NCI-H460 (cell line): ENCODE data around the gene POLD1. TPM values are rescaled to one million over a fixed set of nuclear protein-coding genes. Genes with fewer than 3 reads are reported as not detected.
"Not testable (repeated sequence)": the region's sequence is repeated elsewhere in the genome, so short reads cannot be mapped to it uniquely, and the experiment has no call there.

Experiments
- DNase-seq: peaks from one replicate; pipeline ENCODE4 v3.0.0-alpha.2; 2016; ENCODE audit warnings: low read depth; ENCODE audit errors: extremely low read depth
- polyA plus RNA-seq: library from polyadenylated mRNA; depleted of rRNA; stranded (reverse); fragments of >200 nt; gene quantifications from 2 replicates; pipeline ENCODE4 v1.2.3, GENCODE V29; 2014; cell fraction: nucleus; rRNA removed
- total RNA-seq: library from RNA; depleted of rRNA; stranded (reverse); fragments of >200 nt; shearing (Covaris generic); gene quantifications from 2 replicates; pipeline ENCODE4 v1.2.3, GENCODE V29; 2014; rRNA removed

The POLD1 gene
- 18.7 and 20.9 TPM in 2 replicates for total RNA-seq
- 160 and 183 TPM in 2 replicates for polyA plus RNA-seq

DNA sequence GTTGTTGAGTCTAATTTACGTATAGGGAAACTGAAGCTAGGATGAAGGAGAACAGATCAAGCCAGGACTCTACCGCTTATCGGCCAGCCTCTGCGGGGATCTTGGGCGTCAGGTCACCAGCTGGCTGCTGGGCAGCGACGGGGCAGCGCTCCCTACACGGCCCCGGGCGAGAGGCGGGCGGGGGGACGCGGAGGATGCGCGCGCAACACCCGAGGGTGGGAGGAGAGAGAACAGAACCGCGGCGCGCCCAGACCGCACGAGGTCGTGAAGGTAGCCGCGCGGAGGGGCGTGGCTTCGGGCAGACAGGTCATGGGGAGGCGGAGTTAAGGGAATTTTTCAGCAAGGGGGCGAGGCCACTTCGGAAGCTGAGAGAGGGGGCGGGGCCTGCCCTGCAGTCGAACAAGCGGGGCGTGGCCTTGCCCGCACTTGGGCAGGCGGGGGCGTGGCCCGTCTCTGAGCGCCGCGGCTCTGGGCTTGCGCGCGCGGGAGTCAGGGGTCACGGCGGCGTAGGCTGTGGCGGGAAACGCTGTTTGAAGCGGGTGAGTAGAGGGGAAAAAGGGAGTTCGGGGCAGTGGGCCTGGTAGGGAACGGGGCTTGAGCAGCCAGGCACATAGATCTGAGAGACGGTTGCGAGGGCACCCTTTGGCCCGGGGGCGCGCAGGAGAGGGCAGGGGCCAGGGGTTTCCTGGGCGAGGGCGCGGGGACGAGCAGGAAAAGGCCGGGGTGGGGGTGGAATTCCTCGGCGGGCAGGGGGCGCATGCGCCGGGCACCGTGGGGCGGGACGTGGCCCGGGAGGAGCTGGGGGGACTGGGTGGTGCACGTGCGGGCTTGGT, at the start of gene POLD1:
TSS of gene POLD1 (plus strand) at position 496 of the 833 bp plus-strand sequence. CDS start 14,505 bp downstream, outside the sequence.
- peak; percentile 95 for DNase-seq

- no peak for DNase-seq
Measured at GRCh38 chr19:50334741-50335421, 49.3 kb upstream of the POLD1 start.

- not testable (repeated sequence) for DNase-seq
Measured at GRCh38 chr19:50337031-50337430, 47.1 kb upstream of the POLD1 start.

DNA sequence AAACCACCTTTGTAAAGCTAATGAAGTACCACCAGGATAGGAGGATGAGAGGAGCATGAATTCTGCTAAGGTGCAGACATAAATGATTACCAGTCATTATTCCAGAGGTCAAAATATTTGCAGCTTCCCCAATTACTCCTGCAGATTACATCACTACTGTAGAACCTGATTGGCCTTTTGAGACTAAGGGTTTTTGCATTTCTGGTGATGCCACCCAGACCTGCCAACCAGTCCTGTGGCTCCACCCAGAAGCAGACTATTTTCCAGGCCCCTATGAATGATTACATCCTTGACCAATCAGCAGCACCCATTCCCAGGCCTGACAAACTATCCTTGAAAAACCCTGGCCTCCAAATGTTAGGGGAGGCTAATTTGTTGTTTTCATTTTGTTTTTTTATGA, 43.8 kb upstream of the POLD1 start:
- DNase-seq, result no peak

DNA sequence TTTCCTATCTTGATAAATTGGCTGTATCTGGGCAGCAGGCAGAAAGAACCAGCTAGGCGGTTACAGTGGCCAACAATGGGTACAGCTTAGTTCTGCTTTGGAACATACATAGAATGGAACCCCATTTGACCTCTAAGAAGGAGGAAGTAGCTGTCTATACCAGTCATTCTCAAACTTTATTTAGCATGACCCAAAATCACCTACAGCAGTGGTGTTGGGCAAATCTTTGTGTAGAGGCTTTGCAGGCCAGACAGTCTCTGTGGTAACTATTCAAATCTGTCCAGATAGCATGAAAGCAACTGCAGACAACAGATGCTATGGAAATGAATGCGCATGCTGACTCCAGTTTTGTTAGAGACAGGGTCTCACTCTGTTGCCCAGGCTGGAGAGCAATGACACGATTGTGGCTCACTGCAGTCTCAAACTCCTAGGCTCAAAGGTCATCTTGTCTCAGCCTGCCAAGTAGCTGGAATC, 43.0 kb upstream of the POLD1 start:
- no peak for DNase-seq

DNA sequence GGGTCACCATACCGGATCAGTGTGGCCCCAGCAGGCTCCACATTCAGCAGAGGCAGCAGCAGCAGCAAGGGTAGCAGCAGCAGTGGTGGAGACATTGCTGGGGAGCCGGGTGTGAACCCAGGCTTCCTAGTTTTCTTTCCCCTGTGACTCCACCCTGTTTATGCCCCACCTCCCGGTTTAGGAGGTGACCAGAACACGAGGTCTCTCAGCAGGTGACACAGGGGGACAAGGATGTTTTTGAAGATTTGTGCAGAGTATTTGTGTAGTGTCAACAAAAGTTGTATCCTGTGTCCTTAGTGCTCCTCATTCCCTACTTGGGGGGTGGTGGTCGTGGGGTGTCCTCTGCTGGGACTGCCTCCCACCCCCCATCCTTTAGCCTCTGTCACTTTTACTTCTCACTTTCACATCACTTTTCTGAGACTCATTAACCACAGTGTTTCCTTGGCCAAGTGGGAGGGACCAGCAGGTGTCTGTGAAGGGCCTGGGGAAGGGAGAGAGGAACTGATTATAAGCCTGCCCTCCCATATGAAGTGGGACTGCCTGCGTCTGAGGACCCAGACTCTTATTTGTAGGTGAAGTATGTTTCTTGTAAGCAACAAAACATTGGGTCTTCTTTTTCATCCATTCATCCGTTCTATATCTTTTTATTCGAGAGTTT, 39.4 kb upstream of the POLD1 start:
- no peak for DNase-seq

- not testable (repeated sequence) for DNase-seq
Measured at GRCh38 chr19:50347089-50347581, 37.0 kb upstream of the POLD1 start.

GRCh38 chr19:50349277-50350057, 34.7 kb upstream of the POLD1 start:
- DNase-seq, result no peak

DNA sequence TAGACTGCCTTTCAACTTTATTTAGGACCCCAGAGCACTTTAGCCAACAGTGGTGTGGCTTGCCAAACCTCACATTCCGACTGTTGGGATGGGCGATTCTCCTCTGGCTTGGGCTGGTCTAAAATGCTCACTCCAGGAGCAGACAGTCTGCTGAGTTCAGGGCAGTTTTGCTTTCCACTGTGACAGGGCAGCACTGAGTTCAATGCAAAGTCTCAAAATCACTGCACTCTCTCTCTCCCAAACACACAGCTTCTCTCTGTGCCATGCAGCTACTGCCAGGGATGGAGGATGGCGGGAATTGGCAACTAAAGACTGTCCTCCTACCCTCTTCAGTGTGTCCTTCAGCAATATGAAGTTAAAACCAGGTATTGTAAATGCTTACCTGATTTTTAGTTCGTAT, 31.9 kb upstream of the POLD1 start:
- DNase-seq, result no peak

DNA sequence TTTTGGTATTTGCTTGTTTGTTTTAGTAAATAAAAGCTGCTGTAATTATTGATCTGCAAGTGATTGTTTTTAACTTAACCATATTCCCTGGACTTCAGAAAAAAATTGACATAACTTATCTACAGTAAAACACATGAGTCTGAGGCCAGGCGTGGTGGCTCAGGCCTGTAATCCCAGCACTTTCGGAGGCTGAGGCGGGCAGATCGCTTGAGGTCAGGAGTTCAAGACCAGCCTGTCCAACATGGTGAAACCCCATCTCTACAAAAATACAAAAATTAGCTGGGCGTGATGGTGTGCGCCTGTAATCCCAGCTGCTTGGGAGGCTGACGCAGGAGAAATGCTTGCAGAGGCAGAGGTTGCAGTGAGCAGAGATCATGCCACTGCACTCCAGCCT, 30.7 kb upstream of the POLD1 start:
- not testable (repeated sequence) for DNase-seq

- no peak for DNase-seq
Measured at GRCh38 chr19:50356691-50357177, 27.4 kb upstream of the POLD1 start.

DNA sequence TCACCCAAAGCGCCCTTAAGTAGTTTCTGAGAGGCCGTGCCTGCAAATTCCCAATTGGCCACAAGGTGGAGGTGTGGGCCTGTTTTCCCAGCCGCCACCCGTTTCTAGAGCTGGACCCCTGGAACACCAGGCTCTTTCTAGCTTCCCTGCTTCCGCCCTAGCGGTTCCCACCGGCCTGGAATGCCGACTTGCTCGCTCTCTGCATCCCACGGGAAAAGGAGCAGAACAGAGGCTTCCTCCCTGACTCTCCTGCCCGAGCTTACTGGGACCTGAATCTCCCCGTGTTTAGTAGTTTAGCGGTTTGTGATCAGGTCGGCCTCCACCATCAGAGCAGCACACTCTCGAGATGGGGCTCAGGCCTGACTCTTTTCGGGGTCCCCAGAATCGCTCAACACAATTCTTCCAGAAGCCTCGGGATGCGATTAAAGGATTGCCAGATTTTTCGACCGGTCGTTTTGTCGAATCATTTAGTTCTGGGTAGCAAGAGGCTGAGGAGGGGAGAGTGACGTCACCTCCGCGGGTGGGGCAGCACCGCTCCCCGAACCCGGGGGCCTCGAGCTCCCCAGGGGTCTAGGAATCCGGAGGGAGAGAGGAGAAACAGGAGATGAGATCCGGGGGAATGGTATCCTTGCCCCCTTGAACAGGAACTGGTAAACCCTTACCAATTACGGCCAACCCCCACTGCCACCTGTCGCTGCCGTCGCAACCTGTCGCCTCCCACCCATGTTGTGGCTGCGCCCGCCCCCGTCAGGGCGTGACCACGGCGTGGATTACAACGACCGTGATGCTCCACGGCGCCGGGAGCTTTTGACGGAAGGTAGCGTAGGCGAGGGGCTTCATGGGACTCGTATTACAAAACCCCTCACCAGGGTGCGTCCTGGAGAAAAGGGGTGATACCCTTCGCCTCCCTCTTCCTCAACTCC, 26.7 kb upstream of the POLD1 start:
- peak; percentile 46 for DNase-seq

GRCh38 chr19:50358483-50359327, 25.4 kb upstream of the POLD1 start:
- no peak for DNase-seq

- DNase-seq, result no peak
Measured at GRCh38 chr19:50359328-50359818, 24.8 kb upstream of the POLD1 start.

DNA sequence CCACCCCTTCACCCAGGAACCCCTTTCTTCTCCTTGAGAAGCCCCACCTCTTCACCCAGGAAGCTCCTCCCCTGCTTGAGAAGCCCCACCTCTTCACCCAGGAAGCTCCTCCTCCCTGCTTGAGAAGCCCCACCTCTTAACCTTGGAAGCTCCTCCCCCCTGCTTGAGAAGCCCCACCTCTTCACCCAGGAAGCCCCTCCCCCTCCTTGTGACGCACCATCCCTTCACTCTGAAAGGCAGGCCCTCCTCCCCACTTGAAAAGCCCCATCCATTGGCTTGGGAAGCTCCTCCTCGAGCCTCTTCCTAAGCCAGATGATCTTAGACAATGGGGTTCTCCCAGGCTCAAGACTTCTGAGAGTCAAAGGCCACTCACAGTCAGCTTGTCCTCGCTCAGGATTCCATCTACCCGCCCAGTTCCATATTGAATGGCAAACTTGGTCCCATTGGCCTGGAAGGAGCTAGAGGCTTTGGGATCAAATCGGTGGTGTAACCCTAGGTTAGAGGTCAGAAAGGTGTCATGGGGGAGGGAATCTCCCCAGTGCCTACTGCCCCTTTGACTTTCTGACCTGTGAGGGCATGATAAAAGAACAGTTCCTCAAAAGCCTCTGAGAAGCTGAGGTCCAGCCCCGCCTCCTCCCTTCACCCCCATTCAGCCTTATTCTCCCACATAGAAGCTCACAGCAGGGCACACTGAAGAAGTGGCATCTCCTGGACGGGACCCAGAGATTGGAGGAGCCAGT, 22.7 kb upstream of the POLD1 start:
- DNase-seq, result no peak

- DNase-seq, result no peak
Measured at GRCh38 chr19:50362030-50362412, 22.1 kb upstream of the POLD1 start.
